GM18907 (cell line): ENCODE data around the gene HMOX2.

Experiments
- ATAC-seq: cut with Tn5 transposase; IDR thresholded peaks from one replicate; pipeline ENCODE4 v1.9.1; 2021; ENCODE audit warnings: mild to moderate bottlenecking, moderate library complexity; ENCODE audit not compliant: unreplicated experiment

HMOX2 gene

GRCh38 chr16:4522051-4522581, 45.9 kb downstream of the HMOX2 start:
- ATAC-seq = no peak

GRCh38 chr16:4523686-4524085, 47.5 kb downstream of the HMOX2 start:
- ATAC-seq = no peak

- no peak for ATAC-seq
Measured at GRCh38 chr16:4524571-4524970, 48.4 kb downstream of the HMOX2 start.

DNA sequence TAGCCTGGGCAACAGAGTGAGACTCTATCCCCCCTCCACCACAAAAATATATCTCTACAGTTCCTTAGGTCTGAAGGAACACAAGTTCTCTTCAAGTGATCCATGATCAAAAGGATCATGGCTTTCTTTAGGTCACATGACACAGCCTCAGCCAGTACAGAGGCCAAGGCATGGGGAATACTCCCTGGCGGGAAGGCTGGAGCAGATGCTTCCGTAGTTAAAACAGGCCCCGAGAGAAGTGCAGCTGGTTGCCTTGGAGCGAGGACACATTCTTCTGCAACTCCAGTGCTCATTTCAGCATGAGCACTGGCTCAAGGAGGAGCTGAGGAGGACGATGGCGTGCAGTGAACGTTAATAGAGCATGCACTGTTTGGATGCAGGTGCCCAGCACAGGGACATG, 48.9 kb downstream of the HMOX2 start:
- no peak for ATAC-seq

- ATAC-seq = no peak
Measured at GRCh38 chr16:4525634-4526277, 49.6 kb downstream of the HMOX2 start.

- peak; percentile 48 for ATAC-seq
Measured at GRCh38 chr16:4529085-4530060, 53.2 kb downstream of the HMOX2 start.

GRCh38 chr16:4531811-4532210, 55.6 kb downstream of the HMOX2 start:
- no peak for ATAC-seq

DNA sequence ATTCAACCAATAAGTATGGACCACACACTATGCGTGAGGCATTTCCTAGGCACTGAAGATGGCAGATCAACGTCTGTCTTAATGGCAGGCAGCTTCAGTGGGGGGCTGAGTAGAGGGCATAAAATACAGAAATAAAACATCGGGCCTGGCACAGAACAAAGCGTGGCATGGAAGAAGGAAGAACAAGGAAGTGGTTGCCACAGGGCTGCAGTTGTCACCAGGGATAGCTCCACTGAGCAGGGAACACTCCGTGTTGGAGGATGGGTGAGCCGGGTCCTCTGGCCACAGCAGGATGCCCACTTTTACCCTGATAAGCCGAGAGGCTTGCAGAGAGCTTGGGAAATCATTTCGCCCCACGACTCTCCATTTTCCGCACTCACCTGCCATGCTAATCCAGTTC, 56.0 kb downstream of the HMOX2 start:
- ATAC-seq = no peak

DNA sequence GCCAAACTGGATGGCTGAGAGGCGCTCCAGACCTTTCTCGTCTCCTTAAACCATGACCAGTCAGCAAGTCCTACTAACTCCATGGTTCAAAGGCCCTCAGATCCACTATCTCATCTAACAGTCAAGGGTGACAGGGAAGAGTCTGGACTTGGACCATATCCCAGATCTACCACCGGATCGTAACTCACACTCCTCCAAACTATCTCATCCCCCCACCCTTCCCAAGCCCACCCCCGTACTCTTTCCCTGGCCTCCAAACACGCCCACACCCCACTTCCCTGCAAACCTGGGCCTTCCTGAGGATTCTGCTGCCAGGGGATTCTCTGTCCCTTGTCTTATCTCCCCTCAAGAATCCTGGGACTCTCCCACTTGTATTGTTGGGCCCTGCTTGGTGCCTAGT, 57.3 kb downstream of the HMOX2 start:
- no peak for ATAC-seq

- ATAC-seq = no peak
Measured at GRCh38 chr16:4534151-4534790, 58.1 kb downstream of the HMOX2 start.

GRCh38 chr16:4535627-4536108, 59.5 kb downstream of the HMOX2 start:
- no peak for ATAC-seq

DNA sequence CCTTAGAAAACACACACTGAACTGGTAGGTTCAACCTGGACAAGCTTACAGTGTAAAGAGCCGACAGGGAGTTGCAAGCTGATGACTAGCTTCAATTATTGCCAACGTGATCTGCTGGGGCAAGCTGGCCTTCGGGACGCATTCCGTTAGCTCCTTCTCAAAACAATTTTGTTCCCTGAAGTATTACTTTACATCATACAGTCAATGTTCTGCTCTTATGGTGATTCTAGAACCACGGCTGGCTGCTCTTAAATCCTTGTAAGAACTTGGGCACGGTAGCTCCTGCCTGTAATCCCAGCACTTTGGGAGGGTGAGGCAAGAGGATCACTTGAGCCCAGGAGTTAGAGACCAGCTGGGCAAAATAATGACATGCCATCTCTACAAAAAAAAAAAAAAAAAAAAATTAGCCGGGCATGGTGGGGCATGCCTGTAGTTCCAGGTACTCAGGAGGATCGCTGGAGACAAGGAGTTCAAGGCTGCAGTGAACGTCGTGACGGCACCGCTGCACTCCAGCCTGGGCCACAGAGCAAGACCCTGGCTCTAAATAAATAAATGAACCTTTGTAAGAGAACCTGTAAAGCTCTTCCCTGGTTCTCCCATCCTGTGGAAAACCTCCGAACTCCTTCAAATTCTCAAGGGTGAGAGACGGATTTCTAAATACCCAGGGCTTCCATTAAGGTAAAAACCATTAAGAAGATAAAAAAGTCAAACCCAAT, 60.4 kb downstream of the HMOX2 start:
- no peak for ATAC-seq

DNA sequence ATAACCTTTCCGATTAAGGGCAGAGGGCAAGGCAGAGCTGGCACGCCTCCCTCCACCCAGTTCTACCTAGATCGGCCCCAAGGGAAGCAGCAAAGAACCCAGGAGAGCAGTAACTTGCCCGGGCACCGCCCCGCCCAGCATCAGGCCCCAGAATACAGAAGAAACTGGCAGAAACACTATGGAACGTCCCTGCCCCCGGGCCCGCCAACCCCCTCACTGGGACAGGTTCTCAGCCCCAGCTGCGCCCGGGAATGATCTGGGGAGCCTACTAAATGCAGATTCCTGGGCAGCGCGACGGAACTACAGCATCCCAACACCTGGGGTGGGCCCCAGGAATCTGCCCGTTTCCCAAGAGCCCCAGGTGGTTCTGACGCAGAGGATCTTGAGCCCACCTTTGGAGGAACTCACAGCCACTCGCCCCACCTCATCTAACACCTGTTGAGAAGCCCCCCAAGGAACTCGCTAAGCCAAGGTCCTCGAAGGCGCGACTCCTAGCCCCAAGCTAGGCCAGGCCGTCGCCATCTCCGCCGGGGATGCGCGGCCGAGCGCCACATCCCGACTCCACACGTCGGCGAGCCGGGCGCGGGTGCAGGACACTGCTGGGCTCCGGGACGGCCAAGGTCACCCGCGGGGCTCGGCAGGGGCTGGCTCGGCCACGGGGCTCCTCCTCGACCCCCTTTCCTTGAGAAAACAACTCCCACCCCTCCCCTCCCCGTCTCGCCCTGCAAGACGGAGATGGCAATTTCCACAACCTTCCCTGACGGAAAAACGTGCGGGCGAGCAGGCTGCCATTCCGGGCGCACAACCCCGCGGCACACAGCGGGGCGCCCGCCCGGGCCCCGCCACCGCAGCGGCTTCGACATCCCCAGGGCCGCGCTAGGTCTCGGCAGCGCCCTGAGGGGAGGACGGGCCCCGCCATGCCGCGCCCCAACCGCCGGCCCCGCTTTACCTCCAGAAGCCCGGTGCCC, 61.5 kb downstream of the HMOX2 start:
- peak; percentile 33 for ATAC-seq

GRCh38 chr16:4538350-4539235, 62.4 kb downstream of the HMOX2 start, which contains the start of gene CDIP1:
CDIP1 (minus strand) TSS chr16:4538773; CDS start chr16:4514130, 24,643 bp downstream.
- ATAC-seq = peak; percentile 85

GRCh38 chr16:4539716-4540284, 63.6 kb downstream of the HMOX2 start:
- no peak for ATAC-seq

GRCh38 chr16:4544473-4544872, 68.3 kb downstream of the HMOX2 start:
- no peak for ATAC-seq

- ATAC-seq = no peak
Measured at GRCh38 chr16:4548124-4548523, 71.9 kb downstream of the HMOX2 start.

DNA sequence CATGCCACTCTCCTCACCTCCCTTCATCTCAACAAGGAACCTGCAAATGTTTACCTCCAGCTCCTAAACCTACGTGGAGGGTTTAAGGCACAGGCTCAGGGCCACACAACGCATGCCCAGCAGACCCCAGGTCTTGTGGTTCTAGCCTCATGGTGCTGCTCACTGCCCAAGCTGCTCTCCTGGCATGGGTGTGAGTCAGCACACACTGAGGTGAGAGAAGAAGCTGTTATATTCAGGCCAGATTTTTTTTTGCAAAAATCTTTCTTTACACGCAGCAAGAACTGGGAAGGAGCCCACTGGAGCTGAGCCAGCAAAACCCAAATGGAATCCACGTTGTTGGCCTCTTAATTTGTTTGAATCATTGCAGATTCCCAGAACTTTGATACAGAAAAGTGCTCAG, 74.4 kb downstream of the HMOX2 start:
- no peak for ATAC-seq
